Measurements from ENCODE around the gene HAPLN1. TPM values are rescaled to one million over a fixed set of nuclear protein-coding genes. Genes with fewer than 3 reads are reported as not detected.

Gene HAPLN1
- total RNA-seq, 4 donors from 2014 or later, result 2.0 TPM; not detected in 3

DNA sequence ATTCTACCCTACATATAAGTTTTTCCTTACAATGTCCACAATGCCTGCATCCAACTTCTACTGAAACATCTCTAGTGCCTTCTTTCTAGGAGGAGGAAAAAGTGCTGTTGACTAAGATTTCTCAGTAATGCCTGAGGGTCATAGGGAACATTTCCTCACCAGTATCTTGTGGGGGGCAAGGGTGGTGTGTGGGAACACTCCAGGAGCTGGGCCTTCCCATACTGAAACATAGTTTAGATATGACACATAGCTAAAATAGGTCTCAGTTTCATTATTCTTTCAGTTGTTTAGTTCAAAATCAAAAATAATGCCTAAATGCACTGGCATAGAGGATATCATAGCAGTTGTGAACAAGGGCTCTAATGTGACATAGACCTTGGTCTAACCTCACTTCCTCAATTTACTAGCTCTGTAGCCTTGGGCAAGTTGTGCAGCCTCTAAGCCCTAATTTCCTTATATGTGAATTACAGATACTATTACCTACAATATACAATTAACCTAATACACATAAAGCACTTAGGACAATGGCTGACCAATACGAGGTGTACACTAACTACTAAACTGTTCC is 66.1 kb downstream of the HAPLN1 start:
- no peaks in the 10 kb centered on the region for H3K9me3 ChIP-seq
- H3K4me1 ChIP-seq, result no peaks in the 10 kb centered on the region
- no peak for DNase-seq
- H3K4me3 ChIP-seq, result no peak overlapping the region
- TF ChIP-seq, protein P1, sequence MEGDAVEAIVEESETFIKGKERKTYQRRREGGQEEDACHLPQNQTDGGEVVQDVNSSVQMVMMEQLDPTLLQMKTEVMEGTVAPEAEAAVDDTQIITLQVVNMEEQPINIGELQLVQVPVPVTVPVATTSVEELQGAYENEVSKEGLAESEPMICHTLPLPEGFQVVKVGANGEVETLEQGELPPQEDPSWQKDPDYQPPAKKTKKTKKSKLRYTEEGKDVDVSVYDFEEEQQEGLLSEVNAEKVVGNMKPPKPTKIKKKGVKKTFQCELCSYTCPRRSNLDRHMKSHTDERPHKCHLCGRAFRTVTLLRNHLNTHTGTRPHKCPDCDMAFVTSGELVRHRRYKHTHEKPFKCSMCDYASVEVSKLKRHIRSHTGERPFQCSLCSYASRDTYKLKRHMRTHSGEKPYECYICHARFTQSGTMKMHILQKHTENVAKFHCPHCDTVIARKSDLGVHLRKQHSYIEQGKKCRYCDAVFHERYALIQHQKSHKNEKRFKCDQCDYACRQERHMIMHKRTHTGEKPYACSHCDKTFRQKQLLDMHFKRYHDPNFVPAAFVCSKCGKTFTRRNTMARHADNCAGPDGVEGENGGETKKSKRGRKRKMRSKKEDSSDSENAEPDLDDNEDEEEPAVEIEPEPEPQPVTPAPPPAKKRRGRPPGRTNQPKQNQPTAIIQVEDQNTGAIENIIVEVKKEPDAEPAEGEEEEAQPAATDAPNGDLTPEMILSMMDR (IDR thresholded peaks at IDR 0.05), result no peak
- TF ChIP-seq POLR2A (IDR thresholded peaks at IDR 0.05), result no peak
- H3K36me3 ChIP-seq, result no peaks in the 10 kb centered on the region
- no peaks in the 10 kb centered on the region for H3K27me3 ChIP-seq
- intact Hi-C loops (cut with DNase I; ENCODE audit: low total_unique reads), result no loop called here
- H3K27ac ChIP-seq, result no peak overlapping the region

GRCh38 chr5:83653669-83654068 is 67.0 kb downstream of the HAPLN1 start:
- no peak for DNase-seq
- intact Hi-C loops (cut with DNase I; ENCODE audit: low total_unique reads), result no loop called here
- Histone ChIP-seq H3K9me3 (no peaks in the 10 kb centered on the region), H3K36me3 (no peaks in the 10 kb centered on the region), H3K27me3 (no peaks in the 10 kb centered on the region), H3K4me1 (no peaks in the 10 kb centered on the region), H3K4me3 (no peak overlapping the region), H3K27ac (no peak overlapping the region)
- TF ChIP-seq, protein P1 (IDR thresholded peaks at IDR 0.05), result no peak
- no peak for TF ChIP-seq POLR2A (IDR thresholded peaks at IDR 0.05)

GRCh38 chr5:83645936-83646335 is 74.7 kb downstream of the HAPLN1 start:
- H3K9me3 ChIP-seq, result no peaks in the 10 kb centered on the region
- no peak for DNase-seq
- TF ChIP-seq, protein P1 (IDR thresholded peaks at IDR 0.05), result no peak
- no peak for TF ChIP-seq POLR2A (IDR thresholded peaks at IDR 0.05)
- H3K4me1 ChIP-seq, result no peaks in the 10 kb centered on the region
- H3K36me3 ChIP-seq, result no peaks in the 10 kb centered on the region
- H3K27me3 ChIP-seq, result no peaks in the 10 kb centered on the region
- intact Hi-C loops (cut with DNase I; ENCODE audit: low total_unique reads), result no loop called here
- no peak overlapping the region for H3K27ac ChIP-seq
- H3K4me3 ChIP-seq, result no peak overlapping the region

- no peak for DNase-seq
- no peak overlapping the region for H3K4me3 ChIP-seq
- no peaks in the 10 kb centered on the region for H3K9me3 ChIP-seq
- no peaks in the 10 kb centered on the region for H3K27me3 ChIP-seq
- H3K36me3 ChIP-seq, result no peaks in the 10 kb centered on the region
- no peaks in the 10 kb centered on the region for H3K4me1 ChIP-seq
- intact Hi-C loops (cut with DNase I; ENCODE audit: low total_unique reads), result no loop called here
- no peak overlapping the region for H3K27ac ChIP-seq
- no peak for TF ChIP-seq POLR2A (IDR thresholded peaks at IDR 0.05)
- TF ChIP-seq, protein P1 (IDR thresholded peaks at IDR 0.05), result no peak
Observed at GRCh38 chr5:83644301-83644700, 76.4 kb downstream of the HAPLN1 start.

DNA sequence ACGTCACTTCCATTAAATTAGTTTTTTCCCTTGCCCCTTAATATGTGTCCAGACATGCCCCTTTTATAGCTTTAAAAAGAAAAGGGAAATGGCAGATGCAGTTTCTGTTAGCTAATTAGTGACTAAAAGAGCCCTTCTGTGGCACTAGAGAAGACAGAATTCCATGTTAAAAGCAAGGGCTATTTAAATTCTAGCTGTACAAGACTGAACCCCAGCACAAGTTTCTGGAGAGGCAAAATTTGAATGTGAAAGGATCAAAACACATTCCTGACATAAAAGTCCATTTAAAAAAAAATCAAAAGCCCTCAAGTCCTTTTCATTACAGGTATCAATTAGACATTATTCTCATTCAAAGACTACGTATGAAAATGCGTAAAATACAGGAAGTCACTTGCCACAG is 78.7 kb downstream of the HAPLN1 start:
- Histone ChIP-seq H3K27me3 (no peaks in the 10 kb centered on the region), H3K9me3 (no peaks in the 10 kb centered on the region), H3K4me3 (no peak overlapping the region), H3K4me1 (no peaks in the 10 kb centered on the region), H3K36me3 (no peaks in the 10 kb centered on the region), H3K27ac (no peak overlapping the region)
- no peak for DNase-seq
- no peak for TF ChIP-seq POLR2A (IDR thresholded peaks at IDR 0.05)
- TF ChIP-seq, protein P1 (IDR thresholded peaks at IDR 0.05), result no peak
- intact Hi-C loops (cut with DNase I; ENCODE audit: low total_unique reads), result no loop called here
